GM21528 (cell line): ENCODE results near the gene IWS1.
"Not testable (repeated sequence)": the region's sequence is repeated elsewhere in the genome, so short reads cannot be mapped to it uniquely, and the experiment has no call there.

Experiments used
- ATAC-seq: cut with Tn5 transposase; IDR thresholded peaks from one replicate; pipeline ENCODE4 v1.9.1; 2021; ENCODE audit warnings: mild to moderate bottlenecking, moderate library complexity; ENCODE audit not compliant: unreplicated experiment, low FRiP score

Gene IWS1

DNA sequence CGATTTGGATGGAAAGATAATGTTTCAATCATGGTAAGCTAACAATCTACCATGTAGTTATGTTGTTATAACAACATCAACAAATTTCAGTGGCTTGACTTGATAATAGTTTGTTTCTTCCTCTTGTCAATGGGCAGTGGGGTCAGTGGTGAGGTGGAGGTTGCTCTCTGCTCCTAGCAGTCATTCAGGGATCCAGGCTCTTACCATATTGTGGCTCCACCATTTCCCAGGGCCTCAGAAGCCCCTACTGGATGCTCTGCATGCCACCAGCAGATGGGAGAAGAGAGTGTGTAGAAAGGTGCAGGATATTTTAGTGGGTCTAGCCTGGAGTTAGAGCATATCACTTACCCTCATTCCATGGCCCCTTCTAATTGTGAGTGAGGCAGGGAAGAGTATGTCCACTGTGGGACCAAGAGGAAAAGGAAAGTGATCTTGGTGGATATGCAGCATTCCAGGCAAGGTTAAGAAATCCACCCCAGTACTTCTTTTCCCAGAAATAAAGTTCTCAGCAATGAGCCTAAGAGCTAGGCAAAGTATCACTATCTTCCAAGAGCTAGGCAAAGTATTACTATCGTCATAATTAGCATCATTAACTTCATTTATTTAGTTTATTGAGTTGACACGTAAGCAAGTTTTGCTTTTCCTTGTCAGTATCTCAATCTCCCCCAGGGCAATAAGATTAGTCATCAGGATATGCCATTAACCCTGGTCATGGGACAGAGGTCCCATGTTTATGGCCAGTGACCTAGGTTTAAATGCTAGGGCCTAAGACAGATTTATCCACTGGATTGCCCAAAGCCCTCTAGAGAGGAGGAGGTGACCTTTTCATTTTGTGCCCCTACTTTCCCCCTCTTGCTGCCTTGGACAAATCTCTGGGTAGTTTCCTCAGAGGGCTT lies 4.2 kb upstream of the IWS1 start:
- ATAC-seq, result no peak

DNA sequence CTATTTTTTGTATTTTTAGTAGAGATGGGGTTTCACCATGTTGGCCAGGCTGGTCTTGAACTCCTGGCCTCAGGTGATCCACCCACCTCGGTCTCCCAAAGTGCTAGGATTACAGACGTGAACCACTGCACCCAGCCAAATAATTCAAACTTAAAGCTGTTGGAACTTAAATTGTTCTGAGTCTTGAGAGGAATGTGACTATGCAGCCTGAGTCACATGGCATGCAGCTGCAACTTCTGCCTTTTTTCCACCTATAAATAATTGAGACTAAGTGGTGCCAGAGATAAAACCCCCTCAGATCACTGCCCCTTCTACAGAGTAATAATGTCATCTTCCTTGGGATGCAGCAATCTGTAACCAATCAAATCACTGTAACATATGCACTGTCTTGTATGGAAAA lies 3.1 kb upstream of the IWS1 start:
- not testable (repeated sequence) for ATAC-seq

DNA sequence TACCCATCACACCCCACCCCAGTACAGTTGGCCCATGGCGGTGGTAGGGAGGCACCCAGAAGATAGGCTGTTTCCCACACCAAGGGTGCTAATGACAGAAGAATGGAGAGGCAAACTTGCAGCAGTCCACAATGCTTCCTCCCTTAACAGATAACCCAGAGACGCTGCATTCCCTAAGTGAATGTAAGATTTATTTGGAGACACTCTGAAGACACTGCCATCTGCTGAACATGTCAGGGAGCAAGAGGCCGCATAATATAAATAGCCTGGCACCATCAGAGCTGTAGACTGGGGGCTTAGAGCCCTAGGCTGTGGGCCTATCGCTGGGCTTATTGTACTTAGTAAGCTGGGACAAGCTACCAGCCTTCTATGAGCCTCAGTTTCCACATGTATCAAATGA lies 2.2 kb upstream of the IWS1 start:
- no peak for ATAC-seq

DNA sequence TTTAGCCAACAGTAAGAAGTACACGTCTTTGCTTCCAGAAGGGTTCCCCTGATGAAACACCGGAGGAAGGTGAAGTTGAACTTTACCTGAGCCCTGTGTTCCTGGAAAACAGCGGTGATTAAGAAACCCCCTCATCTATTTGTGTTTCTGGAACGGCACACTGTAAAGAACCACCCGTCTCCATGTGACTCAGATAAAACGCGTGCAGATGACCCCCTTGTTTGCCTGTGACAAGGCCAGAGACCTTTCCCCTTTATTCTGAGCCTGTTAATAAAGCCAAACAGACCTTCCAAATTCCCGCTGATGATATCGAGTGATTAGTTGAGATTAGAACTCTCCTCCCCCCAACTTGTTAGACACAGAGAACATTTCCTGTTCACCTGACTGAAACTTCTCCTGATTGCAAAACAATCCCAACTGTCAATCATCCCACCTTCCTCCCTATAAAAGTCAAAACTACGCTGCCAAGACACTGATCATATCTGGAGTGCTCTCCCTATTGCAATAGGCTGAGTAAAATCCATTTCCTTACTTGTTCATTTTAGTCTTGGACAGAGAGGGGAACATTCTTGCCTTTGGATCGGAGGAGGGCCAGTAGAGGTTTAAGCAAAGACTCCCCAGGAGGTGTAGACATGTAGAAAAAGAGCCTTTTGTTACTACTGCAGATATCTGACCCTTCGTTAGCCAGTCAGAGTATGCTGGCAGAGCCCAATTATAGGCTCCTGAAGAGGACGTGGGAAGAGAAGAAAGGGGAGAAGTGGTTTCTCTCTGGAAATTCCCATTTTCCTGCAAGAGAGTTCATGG lies 914 bp upstream of the IWS1 start:
- ATAC-seq, result peak; percentile 27

DNA sequence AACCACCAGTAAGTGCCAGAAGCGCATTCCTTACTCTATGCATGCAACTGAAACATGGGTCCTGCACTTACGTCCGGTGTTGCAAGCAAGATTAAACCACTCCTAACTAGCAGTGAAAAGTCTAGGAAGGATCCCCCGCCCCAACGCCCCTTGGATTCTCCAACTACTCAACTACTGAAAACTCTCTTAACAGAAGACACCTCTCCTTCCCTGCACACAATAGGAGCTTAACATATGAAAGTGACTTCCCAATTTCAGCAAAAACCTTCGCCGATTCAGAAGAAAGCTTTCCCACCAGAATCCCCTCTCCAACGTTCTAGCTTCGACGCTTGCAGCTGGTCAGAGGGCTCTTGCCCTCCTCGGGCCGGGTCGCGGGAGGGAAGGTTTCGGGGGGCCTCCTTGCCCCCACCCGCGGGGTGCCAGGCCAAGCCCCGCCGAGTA lies 578 bp downstream of the IWS1 start:
- ATAC-seq, result no peak

DNA sequence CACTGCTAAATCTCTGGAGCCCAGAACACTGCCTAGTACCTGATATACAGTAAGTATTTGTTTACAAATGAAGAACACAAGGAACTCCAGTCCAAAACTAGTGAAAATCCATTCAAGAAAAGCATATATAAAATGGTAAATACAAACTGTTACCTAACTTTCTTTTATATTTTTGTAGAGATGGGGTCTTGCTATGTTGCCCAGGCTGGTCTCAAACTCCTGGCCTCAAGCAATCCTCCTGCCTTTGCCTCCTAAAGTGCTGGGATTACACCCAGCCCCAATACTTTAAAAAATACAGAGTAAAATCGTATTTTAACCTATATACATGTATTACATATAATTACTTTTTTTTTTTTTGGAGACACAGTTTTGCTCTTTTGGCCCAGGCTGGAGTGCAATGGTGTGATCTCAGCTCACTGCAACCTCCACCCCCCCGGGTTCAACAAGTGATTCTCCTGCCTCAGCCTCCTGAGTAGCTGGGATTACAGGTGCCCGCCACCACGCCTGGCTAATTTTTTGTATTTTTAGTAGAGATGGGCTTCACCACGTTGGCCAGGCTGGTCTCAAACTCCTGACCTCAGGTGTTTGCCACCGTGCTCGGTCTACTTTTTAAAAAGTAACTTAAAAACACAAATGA lies 2.0 kb downstream of the IWS1 start:
- not testable (repeated sequence) for ATAC-seq

DNA sequence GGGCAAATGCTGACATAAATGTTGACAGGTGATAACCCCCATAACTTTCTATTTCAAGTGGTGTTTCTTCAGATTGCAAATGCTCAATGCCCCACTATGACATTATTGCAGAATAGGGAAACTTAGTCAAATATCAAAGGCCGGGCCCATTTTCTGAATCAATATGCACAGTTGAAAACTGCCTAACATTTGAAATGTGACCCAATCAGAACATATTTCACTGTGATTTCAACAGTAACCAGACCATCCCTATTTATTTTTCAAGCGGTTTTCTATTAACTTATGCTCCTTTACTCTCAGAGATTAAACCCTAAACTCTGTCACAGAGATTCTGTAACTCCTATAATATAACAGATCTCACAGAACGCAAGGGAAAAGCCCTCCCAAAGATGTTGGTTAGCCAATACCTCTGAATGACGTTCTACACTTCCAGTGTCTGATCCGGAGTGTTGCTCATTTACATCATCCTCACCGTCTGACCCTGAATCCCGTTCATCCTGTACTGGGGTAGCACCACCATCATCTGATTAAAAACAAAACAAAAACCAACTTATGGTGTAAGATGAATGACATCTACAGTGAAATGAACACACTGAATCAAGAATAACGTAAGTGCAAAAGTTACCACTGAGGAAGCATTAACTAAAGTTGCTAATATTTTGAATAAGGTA lies 2.9 kb downstream of the IWS1 start:
- no peak for ATAC-seq

DNA sequence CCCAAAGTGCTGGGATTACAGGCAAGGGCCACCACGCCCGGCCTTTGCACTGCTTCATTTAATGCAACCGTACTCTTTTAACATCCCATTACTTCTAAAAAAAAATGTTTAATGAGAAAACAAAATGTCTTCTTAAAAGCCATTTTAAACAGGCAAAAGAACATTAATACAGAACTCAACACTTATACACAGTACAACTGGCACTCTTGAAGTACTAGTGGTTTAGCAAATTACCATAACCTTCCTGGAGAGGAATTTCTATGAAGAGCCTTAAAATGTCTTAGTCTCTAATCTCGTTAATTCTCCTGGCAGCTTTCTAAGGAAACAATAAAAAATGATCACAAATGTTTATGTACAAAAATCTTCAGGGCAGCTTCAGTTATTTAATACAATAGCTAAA lies 5.9 kb downstream of the IWS1 start:
- no peak for ATAC-seq

DNA sequence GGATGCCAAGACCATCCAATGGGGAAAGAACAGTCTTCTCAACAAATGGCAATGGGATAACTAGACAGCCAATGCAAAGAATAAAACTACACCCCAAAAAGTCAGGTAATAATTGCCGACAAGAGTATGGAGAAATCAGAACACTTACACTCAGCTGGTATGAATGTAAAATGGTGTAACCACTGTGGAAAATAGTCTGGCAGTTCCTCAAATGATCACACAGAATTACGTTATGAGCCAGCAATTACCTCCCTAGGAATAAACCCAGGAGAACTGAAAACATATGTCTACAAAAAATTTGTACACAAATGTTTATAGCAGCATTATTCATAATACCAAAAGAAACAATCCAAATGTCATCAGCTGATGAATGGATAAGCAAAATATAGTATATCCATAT lies 8.8 kb downstream of the IWS1 start:
- ATAC-seq, result no peak

DNA sequence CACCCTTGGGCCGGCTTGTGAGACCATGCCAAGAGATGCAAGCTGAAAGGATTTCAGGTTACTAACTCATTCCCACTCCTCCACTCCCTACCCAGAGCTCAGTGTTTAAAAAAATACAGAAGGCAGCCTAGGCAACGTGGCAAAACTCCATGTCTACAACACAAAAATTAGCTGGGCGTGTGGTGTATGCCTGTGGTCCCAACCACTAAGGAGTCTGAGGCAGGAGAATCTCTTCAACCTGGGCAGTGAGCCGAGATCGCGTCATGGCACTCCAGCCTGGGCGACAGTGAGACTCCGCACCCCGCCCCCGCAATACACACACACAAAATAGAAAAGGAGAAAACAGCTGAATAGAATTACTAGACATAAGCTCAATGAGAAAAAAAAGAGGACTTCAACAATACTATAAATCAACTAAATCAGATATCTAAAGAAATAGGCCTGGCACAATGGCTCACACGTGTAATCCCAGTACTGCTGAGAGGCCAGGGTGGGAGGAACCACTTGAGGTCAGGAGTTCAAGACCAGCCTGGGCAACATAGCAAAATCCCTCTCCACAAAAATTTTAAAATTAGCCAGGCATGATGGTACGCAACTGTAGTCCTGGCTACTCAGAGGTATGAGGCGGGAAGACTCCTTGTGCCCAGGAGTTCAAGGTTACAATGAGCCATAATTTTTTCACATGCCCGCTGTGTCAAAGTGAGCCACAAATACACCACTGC lies 10.1 kb downstream of the IWS1 start:
- ATAC-seq, result no peak

DNA sequence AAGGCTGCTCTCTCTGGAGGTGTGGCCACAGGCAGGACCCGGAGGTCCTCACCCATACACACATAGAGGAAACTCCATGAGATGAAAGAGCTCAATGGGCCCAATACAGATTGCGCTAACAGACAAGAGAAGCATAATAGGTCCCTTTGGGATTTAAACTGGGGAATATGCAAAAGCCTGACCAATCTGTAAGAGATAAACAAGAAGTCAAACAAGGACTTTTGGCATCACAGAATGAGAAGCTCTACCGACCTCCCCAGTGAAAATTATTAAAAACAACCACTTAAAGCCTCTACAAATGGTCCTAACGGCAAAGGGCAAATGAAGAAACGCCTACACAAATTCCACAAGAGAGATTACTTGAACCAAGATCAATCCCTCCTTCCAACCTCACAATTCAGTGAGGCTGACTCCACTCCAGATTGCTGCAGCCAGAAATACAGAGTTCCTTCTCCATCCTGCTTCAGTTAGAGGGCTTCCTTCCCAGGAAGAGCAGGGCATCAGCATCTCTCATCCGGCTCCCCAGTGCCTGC lies 10.8 kb downstream of the IWS1 start:
- no peak for ATAC-seq

DNA sequence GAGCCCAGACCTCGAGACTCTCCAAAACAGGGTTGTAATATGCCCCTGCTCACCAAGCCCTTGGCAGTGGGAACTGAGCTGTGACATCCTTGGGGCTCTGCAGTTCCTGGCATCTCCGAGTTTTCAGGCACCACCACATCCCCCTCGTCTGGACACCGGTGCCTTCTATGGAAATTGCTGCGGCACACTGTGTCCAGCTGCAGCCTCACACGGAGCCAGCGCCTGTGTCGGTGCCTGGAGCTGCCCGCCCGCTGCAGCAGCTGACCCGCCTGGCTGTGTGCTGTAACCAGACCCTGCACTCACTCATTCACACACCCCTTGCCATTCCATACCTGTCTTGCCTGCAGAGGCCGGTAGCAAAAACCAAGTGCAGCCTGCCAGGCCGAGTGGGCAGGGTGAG lies 11.8 kb downstream of the IWS1 start:
- no peak for ATAC-seq

DNA sequence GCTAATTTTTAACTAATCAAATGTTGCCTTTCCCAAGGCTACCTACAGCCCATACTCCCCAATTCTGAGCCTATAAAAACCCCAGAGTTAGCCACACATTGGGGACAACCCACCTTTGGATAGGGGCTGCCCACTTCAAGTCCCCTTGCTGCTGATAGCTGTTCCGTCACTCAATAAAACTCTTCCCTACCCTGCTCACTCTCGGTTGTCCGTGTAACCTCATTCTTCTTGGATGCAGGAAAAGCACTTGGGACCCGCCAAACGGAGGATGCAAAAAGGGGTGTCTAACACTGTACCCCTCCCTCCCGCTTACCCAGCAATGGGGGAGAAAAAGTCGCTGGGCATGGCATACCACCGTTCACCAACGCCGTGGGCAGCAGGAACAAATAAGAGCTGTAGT lies 12.2 kb downstream of the IWS1 start:
- ATAC-seq, result no peak

DNA sequence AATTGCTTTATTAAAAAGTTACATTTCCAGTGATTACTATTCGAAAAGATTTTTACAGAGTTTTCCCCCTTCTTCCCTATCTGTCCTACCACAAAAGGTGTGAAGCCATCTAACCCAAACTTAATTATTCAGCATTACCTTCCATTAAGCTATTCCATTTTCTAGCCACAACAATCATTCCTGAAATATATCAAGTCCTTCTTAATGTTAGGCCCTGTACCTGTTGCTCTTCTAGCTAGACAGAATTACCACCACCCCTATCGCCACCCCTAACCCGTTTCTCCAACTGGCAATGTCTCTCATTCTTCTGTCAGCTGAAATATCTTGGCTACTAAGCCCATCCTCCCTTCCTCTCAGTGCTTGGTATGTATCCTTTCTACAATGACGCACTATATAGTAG lies 13.9 kb downstream of the IWS1 start:
- ATAC-seq, result no peak

DNA sequence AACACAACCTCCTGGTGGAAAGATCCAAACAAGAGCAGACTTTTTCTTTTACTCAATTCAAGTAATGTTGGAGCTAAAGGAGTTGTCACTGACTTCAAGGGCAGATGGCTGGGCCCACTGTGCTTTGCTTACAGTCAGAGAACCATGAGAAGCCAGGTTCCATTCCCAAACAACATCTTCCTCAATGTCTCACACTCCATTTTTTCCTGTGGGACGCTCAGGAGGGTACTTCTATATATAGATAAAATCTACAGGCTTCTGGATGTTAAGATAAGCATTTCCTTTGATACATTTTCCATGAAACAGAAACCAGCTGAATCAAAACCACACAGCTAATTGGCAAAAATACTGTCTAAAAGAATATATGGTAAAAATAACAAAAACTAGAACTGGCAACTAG lies 14.4 kb downstream of the IWS1 start:
- ATAC-seq, result no peak

DNA sequence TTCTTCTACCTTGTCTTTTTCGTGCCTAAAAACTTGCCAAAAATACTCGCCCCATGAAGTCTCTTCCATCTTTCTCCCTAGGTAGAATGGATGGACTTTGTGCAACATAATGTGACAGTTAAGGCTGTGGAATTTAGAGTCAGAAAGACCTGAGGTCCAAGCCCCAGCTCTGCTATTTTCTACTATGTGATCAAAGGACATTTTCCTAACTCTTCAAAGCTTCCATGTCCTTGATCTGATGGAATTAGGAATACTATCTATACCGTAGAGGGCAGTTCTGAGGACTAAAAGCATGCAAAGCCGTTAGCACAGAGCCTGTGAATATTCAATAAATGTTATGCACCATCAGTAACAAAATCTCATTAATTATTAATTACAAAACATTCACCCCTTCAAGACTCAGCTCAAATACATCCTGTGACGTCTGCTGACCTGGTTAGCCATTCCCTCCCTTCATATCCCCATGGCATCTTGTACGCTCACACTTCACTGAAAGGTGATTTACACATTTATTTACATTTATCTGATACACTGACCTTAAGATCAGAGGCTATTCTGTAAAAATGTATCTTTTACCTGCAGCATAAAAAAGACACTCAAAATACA lies 15.1 kb downstream of the IWS1 start:
- ATAC-seq, result no peak

DNA sequence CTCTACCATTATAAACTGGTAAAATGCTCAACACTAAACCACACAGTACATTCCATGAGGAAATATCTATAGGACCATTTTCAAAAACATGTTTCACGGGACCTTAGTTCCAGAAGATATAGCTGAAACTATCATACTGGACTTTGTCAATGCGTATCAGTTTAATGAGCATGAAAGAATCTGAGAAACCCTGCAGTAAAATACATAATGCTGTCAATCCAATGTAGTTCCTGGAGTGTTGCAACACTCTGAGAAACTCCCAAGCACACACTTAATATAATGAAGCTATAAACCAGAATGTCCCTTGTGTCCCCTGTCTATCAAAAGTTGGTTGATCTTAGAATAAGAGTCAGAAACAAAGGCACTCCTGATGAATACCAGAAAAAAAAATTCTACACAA lies 16.2 kb downstream of the IWS1 start:
- ATAC-seq, result no peak

DNA sequence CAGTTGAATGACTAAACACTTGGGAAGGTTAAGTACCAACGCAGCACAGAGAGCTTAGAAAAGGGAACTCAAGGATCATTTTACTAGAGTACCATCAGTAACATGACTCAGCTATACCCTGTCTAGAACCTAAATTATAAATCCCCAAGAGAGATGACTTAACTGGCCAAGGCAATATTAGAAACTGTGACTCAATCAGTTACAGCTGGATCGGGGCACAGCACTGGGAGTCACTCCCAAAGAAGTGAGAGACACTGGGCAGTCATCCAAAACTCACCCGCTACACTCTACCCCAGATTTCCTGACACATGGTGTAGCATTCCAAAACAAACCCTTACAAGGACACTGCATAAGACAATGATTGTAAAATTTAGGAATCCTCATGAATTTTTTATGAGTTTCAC lies 17.7 kb downstream of the IWS1 start:
- no peak for ATAC-seq

DNA sequence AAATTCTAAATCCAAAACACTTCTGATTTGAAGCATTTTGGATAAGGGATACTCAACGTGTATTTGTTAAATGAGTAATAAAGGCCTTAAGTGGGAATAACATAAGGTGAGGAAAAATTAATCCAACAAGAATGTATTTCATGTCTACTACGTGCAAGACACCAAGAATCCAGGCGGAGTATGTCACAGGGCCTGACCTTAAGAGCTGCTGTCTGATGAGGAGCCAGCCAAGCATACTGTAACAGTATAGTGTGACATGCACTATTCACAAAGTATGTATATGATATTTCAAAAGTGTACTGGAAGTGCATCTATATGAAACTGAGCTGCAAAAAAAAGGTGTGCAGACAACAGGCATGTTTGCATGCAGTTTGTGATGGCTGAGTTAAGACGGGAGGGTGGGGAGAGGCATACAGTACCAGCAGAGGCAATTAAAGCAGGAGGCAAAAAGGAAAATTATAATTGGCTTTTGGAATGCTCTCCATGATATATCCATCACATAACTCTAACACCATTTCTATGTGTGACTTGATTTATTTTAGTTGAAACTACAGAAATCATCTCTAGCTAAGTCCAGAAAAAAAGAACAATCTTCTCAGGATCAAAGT lies 18.2 kb downstream of the IWS1 start:
- no peak for ATAC-seq
